ENCODE results near the gene EEFSEC. TPM values are rescaled to one million over a fixed set of nuclear protein-coding genes. Genes with fewer than 3 reads are reported as not detected.

Gene EEFSEC
- total and polyA plus RNA-seq, 2 experiments from 2014 or later: 10.1 to 16.2 TPM

- peaks cover 29% of the 10 kb centered on the region for H3K27me3 Mint-ChIP-seq (ENCODE audit: insufficient read depth, low read depth, poor library complexity)
- no peaks in the 10 kb centered on the region for H3K4me1 ChIP-seq (ENCODE audit: insufficient read depth)
- H3K36me3 Mint-ChIP-seq (ENCODE audit: low read depth): no peaks in the 10 kb centered on the region; the same call in 2 of the 3 replicates
- no peaks in the 10 kb centered on the region for H3K79me2 ChIP-seq (replicated peaks; ENCODE audit: insufficient read depth)
- no peaks in the 10 kb centered on the region for H3K9me2 ChIP-seq (ENCODE audit: insufficient read depth)
- H2AFZ ChIP-seq: no peak overlapping the region
- H3K27ac ChIP-seq (ENCODE audit: low read depth): no peak overlapping the region
- DNase-seq (ENCODE audit: low spot score) (no peak), ATAC-seq (no peak)
- H3K4me3 ChIP-seq: no peak overlapping the region
- no peak overlapping the region for H3K27ac Mint-ChIP-seq
- no peak overlapping the region for H3K4me2 ChIP-seq
- no peak for TF ChIP-seq EZH2phosphoT487 (IDR thresholded peaks at IDR 0.05; ENCODE audit: unreplicated experiment)
- no peak for TF ChIP-seq EZH2 (IDR thresholded peaks at IDR 0.05; ENCODE audit: low read depth, unreplicated experiment)
- no peak for TF ChIP-seq NANOG (IDR thresholded peaks at IDR 0.05; ENCODE audit: borderline replicate concordance)
- H3K36me3 ChIP-seq (ENCODE audit: insufficient read depth): no peaks in the 10 kb centered on the region
- no peaks in the 10 kb centered on the region for H4K20me1 ChIP-seq (replicated peaks; ENCODE audit: insufficient read depth)
- H3K9me3 Mint-ChIP-seq: no peaks in the 10 kb centered on the region
- H3K4me3 Mint-ChIP-seq: no peak overlapping the region
- no peaks in the 10 kb centered on the region for H3F3A ChIP-seq (replicated peaks; ENCODE audit: low read depth)
- H3K27me3 ChIP-seq (ENCODE audit: insufficient read depth): no peaks in the 10 kb centered on the region; the same call in 1 of the 2 replicates
- no peaks in the 10 kb centered on the region; the same call in 2 of the 3 replicates for H3K4me1 Mint-ChIP-seq
Measured at GRCh38 chr3:128457937-128458336, 304.7 kb downstream of the EEFSEC start.

Small RNA genes lying within 50 kb of the gene (small RNA-seq; reads per million reads assigned to genes)
- not detected for gene RNU6-823P (ENCODE audit: low replicate concordance)

Other genes with a start within 250 kb of the EEFSEC start
- 0.23 and 0.69 TPM in 2 replicates for gene KBTBD12, start 238.2 kb upstream of the EEFSEC start, total RNA-seq (2014; rRNA removed; shearing (Covaris generic))
- gene KBTBD12, start 238.2 kb upstream of the EEFSEC start, polyA plus RNA-seq (2016; fragmentation: Nextera tagmentation; extraction: Ambion mirVana): 0.53 and 0.73 TPM in 2 replicates
- gene SEC61A1, start 101.0 kb upstream of the EEFSEC start, total RNA-seq (2014; rRNA removed; shearing (Covaris generic)): 170 and 184 TPM in 2 replicates
- gene SEC61A1, start 101.0 kb upstream of the EEFSEC start, polyA plus RNA-seq (2016; fragmentation: Nextera tagmentation; extraction: Ambion mirVana): 44.8 and 47.3 TPM in 2 replicates
- 133 and 134 TPM in 2 replicates for gene RUVBL1, start 29.7 kb upstream of the EEFSEC start, total RNA-seq (2014; rRNA removed; shearing (Covaris generic))
- 136 and 137 TPM in 2 replicates for gene RUVBL1, start 29.7 kb upstream of the EEFSEC start, polyA plus RNA-seq (2016; fragmentation: Nextera tagmentation; extraction: Ambion mirVana)